Measurements from ENCODE around the gene CPXM2. TPM values are rescaled to one million over a fixed set of nuclear protein-coding genes. Genes with fewer than 3 reads are reported as not detected.

CPXM2 gene
- 10 to 100 TPM in 1 of 2 donors, 1 to 10 TPM in 1; 2.3 to 11.6 TPM for total RNA-seq
- long read RNA-seq, partial matches to known transcripts = 2 of 2 reads
- long read RNA-seq, other reads (novel, unspliced or antisense) = 0 of 2 reads

DNA sequence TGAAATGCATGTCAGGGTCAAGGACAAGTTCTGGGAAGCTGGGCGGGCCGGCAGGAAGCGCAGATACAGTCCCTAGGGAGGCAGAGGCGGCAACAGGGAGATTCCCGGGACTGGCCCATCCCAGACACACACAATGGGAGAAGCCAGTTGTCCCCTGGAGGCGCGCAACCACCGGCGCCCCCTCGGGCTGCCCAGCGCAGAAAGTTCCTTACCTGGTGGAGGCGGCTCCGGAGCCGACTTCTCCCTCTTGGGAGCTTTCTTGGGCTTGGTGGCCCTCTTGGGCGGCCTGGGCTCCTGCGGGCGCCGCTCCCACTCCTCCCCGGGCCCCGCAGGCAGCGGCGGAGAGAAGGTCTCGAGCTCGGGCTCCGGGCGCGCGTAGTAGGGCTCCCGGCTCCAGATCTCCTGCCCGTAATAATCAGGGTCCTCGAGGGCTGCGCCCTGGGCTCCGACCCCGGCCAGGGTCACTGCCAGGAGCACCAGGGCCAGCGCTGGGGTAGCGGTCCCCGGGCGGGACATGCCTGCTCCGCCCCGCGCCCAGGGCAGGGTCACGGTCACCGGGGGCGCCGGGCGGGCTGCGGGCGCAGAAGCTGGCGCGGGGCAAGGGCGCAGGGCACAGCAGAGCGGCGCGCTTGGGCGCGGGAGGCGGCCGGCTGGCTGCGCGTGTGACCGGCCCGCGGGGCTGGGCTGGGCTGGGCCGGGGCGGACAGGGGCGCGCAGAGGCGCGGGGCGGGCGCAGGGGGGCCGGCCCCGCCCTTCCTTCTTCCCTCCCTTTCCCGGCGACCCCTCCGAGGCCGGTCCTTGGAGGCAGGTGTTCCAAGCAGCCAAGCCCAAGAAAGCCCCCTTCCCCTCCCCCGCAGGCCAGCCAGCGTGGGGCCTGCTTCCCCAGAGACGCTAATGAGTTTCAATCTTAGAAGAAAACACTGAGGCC, at the start of gene CPXM2:
Gene CPXM2 (minus strand): TSS at position 664 of the 928 bp plus-strand sequence. CDS start 148 bp downstream, at position 516.
- ATAC-seq (peak; percentile 79), DNase-seq (peak in 1 of 2 donors; percentile 23)
- intact Hi-C loops (cut with DNase I, micrococcal nuclease) = no loop called here

GRCh38 chr10:123939591-123939990, 48.0 kb upstream of the CPXM2 start:
- intact Hi-C loops (cut with DNase I, micrococcal nuclease) = no loop called here
- DNase-seq = no peak
- ATAC-seq = no peak

- DNase-seq = no peak
- ATAC-seq = no peak
- intact Hi-C loops (cut with DNase I, micrococcal nuclease) = no loop called here
These were observed 47.3 kb upstream of the CPXM2 start for GRCh38 chr10:123938890-123939289.

- no peak for ATAC-seq
- intact Hi-C loops (cut with DNase I, micrococcal nuclease) = no loop called here
These were observed 44.8 kb upstream of the CPXM2 start for GRCh38 chr10:123936426-123936825.

GRCh38 chr10:123935680-123936079, 44.1 kb upstream of the CPXM2 start:
- intact Hi-C loops (cut with DNase I, micrococcal nuclease) = no loop called here
- ATAC-seq = no peak

More at GRCh38 chr10:123936426-123936825, 44.8 kb upstream of the CPXM2 start:
- DNase-seq = no peak

GRCh38 chr10:123934846-123935245, 43.2 kb upstream of the CPXM2 start:
- DNase-seq (no peak), ATAC-seq (no peak)
- intact Hi-C loops (cut with DNase I, micrococcal nuclease) = no loop called here

More at GRCh38 chr10:123935680-123936079, 44.1 kb upstream of the CPXM2 start:
- no peak for DNase-seq

DNA sequence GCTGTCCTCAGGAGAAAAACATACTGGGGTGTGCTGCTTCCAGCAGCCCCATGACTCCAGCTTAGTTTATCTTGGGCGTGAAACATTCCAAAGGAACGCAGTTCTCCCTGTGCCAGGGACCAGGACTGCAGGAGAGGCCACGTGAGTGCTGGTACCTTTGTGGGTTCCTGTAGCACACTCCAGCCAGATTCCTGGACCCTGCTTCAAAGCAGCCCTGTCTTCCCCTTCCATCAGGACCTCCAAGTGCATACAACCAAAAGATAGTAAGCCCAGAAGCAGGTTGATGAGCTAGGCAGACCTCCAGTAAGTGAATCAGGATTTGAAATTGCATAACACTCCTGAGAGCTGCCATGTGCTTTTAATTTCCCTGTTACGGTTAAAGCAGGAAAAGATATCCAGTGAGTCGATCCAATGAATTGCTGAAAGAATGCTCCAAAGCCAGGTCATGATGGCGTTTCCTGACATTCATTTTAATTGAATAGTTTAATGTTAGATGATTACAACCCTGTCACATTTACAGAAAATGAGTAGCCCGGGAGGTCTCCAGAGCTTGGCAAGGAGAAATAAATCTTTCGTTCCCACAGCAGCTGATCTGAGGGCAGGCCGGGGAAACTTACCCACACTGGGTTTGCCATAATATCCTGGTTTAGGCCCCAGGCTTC, 38.9 kb upstream of the CPXM2 start:
- no peak for DNase-seq
- intact Hi-C loops (cut with DNase I, micrococcal nuclease) = no loop called here
- ATAC-seq = no peak

- intact Hi-C loops (cut with DNase I, micrococcal nuclease) = no loop called here
- no peak for DNase-seq
- ATAC-seq = no peak
These were observed 38.2 kb upstream of the CPXM2 start for GRCh38 chr10:123929791-123930190.

GRCh38 chr10:123928427-123928826, 36.8 kb upstream of the CPXM2 start:
- ATAC-seq (no peak), DNase-seq (no peak)
- intact Hi-C loops (cut with DNase I, micrococcal nuclease) = no loop called here

DNA sequence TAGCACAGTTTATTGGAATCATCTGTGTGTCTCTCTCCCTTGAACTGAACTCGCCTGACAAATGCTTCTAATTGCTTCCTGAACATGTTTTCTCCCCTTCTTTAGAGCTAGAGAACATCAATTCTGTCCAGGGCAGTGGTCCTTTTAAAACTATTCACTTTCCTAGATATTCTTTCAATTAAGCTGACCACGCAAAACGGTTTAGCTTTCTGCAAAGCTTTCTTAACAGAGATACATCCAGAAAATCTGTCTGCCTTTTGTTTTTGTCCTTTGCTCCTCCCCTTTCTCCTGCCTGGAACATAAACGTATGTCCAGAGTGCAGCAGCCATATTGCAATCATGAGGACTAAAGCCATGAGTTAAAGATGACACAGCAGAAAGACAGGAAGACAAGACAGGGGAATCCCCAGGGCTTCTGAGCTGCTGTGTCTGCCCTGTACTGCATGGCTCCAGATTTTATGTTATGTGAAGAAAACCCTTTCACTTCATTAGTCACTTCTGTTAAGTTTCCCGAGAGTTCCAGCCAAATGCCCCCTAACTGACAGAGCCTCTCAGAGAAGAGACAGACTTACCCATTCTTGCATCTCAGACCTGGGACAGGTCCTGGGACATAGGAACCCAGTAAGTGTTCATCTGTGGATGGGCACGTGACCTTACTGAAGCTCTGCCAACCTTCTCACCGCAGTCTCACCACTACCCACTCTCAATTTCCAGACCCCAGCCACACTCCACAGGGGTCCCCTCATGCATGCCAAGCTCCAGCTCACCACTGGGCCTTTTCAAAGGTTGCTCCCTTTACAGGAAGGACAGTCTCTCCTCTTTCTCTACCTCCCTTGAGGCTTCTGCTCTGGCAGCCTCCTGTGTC, 35.0 kb upstream of the CPXM2 start:
- DNase-seq (no peak), ATAC-seq (no peak)
- intact Hi-C loops (cut with DNase I, micrococcal nuclease) = no loop called here

DNA sequence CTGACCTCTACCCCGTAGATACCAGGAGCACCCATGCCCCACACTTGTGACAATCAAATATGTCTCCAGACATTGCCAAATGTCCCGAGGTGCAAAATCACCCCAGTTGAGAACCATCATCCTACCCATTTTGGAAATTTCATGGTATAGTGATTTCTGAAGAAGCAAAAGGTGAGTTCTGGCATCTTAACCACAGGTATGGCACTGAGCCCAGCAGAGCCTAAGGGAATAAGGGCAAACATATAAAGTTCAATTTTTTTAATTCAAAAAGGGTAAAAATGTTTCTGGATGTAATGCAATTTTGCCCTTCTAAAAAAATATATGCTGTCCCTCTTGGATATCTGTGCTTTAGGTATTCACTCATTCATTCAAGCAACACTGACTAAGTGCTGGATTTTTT, 30.5 kb upstream of the CPXM2 start:
- intact Hi-C loops (cut with DNase I, micrococcal nuclease) = no loop called here
- DNase-seq (no peak), ATAC-seq (no peak)

GRCh38 chr10:123916775-123917174, 25.2 kb upstream of the CPXM2 start:
- DNase-seq (no peak), ATAC-seq (no peak)
- intact Hi-C loops (cut with DNase I, micrococcal nuclease) = no loop called here

DNA sequence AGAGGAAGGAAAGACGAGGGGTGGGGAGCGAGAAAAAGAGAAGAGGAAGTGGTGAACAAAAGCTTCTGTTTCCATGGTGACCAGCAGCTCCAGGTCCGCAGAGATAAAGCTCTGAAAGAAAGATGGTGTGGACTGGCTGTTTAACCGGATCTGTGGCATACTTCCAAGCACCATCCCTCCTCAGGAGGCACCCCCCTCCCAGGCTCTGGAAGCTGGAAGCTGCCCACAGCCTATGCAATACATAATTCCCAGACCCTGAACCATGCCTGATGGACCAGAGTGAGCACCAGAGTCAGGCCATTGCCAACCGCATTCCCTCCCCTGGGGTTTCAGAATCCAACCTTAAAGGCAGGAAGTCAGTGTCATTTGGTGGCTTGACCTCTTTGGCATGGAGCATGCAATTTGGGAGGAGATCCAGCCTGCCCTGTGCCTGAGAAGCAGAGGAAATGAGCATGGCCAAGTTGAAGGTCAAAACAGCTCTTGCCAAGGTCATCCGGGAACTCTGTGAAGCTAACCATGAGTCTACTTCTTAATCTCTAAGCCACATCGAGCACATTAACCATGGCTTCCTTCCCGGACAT, 22.2 kb upstream of the CPXM2 start:
- ATAC-seq (no peak), DNase-seq (no peak)
- intact Hi-C loops (cut with DNase I, micrococcal nuclease) = no loop called here

GRCh38 chr10:123912871-123913270, 21.3 kb upstream of the CPXM2 start:
- DNase-seq = no peak
- no peak for ATAC-seq
- intact Hi-C loops (cut with DNase I, micrococcal nuclease) = no loop called here

GRCh38 chr10:123912466-123912865, 20.9 kb upstream of the CPXM2 start:
- ATAC-seq = no peak
- intact Hi-C loops (cut with DNase I, micrococcal nuclease) = no loop called here

GRCh38 chr10:123911866-123912265, 20.3 kb upstream of the CPXM2 start:
- ATAC-seq = no peak
- intact Hi-C loops (cut with DNase I, micrococcal nuclease) = no loop called here
- DNase-seq = no peak

More at GRCh38 chr10:123912466-123912865, 20.9 kb upstream of the CPXM2 start:
- DNase-seq = no peak

- ATAC-seq (no peak), DNase-seq (no peak)
- intact Hi-C loops (cut with DNase I, micrococcal nuclease) = no loop called here
These were observed 18.3 kb upstream of the CPXM2 start for GRCh38 chr10:123909866-123910265.

DNA sequence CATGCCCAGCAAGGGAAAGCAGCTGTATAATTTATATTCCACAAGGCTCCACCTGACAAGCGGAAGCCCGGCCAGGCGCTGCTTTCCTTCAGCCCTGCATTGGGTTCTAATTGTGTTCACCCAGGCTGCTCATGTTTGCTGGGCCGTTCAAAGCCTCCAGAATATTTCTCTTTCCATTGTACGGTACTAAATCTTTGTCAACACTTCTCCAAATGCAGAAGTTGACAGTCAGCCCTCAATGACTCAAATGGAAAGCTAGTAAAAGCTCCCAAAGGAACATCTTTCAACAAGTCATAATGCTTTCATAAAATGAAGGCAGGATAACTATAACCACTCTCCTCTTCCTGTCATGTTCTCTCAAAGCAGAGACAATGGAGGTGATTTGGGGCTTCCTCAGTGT, 17.8 kb upstream of the CPXM2 start:
- intact Hi-C loops (cut with DNase I, micrococcal nuclease) = no loop called here
- DNase-seq = no peak
- ATAC-seq = no peak

- DNase-seq (no peak), ATAC-seq (no peak)
- intact Hi-C loops (cut with DNase I, micrococcal nuclease) = no loop called here
These were observed 16.8 kb upstream of the CPXM2 start for GRCh38 chr10:123908379-123908778.

Data from left colon (tissue), 2 donors.